ENCODE measurements around the gene ZNF521.

ZNF521 gene

DNA sequence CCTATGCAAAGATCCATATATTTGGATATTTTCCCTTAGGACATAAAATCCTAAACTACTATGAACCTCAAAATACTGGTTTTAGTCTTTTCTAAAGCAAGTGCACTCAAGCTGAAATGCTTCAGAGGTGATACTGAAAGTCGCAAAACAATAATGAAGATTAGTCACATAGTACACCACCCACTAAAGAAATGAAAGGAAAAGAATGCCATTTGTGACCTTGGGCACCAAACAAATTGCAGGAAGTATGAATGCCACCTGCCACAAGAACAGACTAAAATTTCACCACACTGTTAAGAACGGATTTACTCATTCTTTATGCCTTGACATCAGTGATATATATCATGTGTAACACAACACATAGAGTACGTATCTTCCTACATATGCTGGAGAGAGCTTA, 161.5 kb downstream of the ZNF521 start:
- TF ChIP-seq, protein P1, sequence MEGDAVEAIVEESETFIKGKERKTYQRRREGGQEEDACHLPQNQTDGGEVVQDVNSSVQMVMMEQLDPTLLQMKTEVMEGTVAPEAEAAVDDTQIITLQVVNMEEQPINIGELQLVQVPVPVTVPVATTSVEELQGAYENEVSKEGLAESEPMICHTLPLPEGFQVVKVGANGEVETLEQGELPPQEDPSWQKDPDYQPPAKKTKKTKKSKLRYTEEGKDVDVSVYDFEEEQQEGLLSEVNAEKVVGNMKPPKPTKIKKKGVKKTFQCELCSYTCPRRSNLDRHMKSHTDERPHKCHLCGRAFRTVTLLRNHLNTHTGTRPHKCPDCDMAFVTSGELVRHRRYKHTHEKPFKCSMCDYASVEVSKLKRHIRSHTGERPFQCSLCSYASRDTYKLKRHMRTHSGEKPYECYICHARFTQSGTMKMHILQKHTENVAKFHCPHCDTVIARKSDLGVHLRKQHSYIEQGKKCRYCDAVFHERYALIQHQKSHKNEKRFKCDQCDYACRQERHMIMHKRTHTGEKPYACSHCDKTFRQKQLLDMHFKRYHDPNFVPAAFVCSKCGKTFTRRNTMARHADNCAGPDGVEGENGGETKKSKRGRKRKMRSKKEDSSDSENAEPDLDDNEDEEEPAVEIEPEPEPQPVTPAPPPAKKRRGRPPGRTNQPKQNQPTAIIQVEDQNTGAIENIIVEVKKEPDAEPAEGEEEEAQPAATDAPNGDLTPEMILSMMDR (IDR thresholded peaks at IDR 0.05; ENCODE audit: low read depth, low read length) = no peak
- no peak for DNase-seq (ENCODE audit: extremely low read depth, low read depth)

- DNase-seq (ENCODE audit: extremely low read depth, low read depth) = no peak
- TF ChIP-seq, protein P1 (IDR thresholded peaks at IDR 0.05; ENCODE audit: low read depth, low read length) = no peak
These were observed 162.4 kb downstream of the ZNF521 start for GRCh38 chr18:25189391-25190185.

GRCh38 chr18:25187521-25188192, 164.3 kb downstream of the ZNF521 start:
- no peak for DNase-seq (ENCODE audit: extremely low read depth, low read depth)

GRCh38 chr18:25186871-25187270, 165.1 kb downstream of the ZNF521 start:
- TF ChIP-seq, protein P1 (IDR thresholded peaks at IDR 0.05; ENCODE audit: low read depth, low read length) = no peak
- DNase-seq (ENCODE audit: extremely low read depth, low read depth) = no peak

More at GRCh38 chr18:25187521-25188192, 164.3 kb downstream of the ZNF521 start:
- TF ChIP-seq, protein P1 (IDR thresholded peaks at IDR 0.05; ENCODE audit: low read depth, low read length) = no peak

DNA sequence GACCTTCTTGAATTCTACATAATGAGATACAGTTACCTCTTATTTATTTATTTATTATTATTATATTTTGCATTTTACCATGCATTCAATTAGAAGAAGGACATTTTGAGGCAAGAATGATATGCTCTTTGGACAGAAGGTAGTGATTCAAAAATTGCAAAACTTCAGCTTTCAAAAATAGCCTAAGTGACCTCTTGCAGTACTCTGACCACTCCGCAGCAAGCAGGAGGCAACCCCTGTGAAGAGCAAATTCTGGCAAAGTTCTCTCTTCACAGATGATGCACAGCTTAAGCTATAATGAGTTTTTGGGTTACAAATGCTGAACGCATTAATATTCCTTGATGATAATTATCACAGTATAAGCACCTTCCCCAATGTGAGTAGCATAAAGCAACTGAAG, 170.0 kb downstream of the ZNF521 start:
- DNase-seq (ENCODE audit: extremely low read depth, low read depth) = no peak
- TF ChIP-seq, protein P1 (IDR thresholded peaks at IDR 0.05; ENCODE audit: low read depth, low read length) = no peak

DNA sequence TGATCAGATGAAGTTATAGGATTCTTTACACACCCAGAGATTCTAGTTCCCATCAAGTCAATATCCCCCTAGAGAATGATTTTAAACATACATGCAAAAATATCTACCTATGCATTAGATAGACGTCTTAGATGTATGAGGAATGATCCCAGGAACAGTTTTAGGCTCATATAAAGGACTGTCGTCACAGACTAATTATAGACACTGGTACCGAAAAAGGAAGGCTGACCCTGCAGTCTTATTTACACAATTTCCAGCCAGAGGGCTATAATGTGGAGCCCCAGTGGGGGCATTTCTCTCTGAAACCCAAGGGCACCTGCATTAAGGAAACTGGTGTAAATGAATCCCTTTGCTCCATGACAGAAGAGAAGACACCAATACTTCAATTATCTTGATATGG, 170.4 kb downstream of the ZNF521 start:
- DNase-seq (ENCODE audit: extremely low read depth, low read depth) = no peak
- TF ChIP-seq, protein P1 (IDR thresholded peaks at IDR 0.05; ENCODE audit: low read depth, low read length) = no peak

DNA sequence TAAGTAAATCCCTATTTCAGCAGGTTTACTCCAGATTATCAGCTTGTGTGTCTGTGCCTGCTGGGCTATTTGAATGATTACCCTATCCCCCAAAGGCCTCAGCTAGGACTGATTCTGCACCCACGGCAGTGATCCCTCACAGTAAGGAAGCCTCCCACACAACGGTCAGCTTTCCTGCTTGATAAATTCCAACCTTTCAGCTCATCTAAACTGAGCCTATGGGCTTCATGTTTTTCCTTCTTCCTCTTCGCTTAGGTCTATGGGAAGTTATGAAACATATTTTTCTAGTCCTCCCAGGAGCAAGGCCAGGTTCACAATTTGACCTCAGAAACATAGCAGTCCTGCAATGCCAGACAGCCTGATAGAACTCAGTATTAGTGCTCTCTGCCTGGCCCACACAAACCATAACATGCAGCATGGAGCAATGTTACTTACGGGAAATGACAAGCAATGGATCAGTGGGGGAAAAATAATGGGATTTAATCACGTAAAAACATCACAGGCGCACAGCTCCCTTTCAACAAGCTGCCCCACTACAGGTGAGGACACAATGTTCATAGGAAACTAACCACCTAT, 170.9 kb downstream of the ZNF521 start:
- no peak for DNase-seq (ENCODE audit: extremely low read depth, low read depth)

More for the DNA sequence above, 170.9 kb downstream of the ZNF521 start:
- TF ChIP-seq, protein P1 (IDR thresholded peaks at IDR 0.05; ENCODE audit: low read depth, low read length) = no peak

Data from AG09319 (cell line).